Smooth muscle cell (in vitro differentiated cells): ENCODE results near the gene LCOR. TPM values are rescaled to one million over a fixed set of nuclear protein-coding genes. Genes with fewer than 3 reads are reported as not detected.

Experiments
- DNase-seq: peaks from one replicate; lab custom pipeline; 2025; ENCODE audit not compliant: unreplicated experiment; lab: John Stamatoyannopoulos, UW
- H2AFZ ChIP-seq: fragments of 200-600 bp; sonication (generic); 2 replicates; pipeline ENCODE4 v1.6.0; 2016; ENCODE audit warnings: antibody characterized with exemption, low read depth, mild to moderate bottlenecking
- H3F3A ChIP-seq: fragments of 200-600 bp; sonication (generic); 2 replicates; pipeline ENCODE4 v1.6.0; 2017; ENCODE audit warnings: antibody characterized with exemption, low read depth
- H3K27ac ChIP-seq: fragments of 200-600 bp; sonication (generic); 2 replicates; pipeline ENCODE4 v1.5.1; 2016; ENCODE audit warnings: low read depth, mild to moderate bottlenecking
- H3K27me3 ChIP-seq: fragments of 200-600 bp; sonication (generic); 2 replicates; pipeline ENCODE4 v1.6.1; 2016; ENCODE audit warnings: low read depth, mild to moderate bottlenecking
- H3K36me3 ChIP-seq: fragments of 200-600 bp; sonication (generic); 2 replicates; pipeline ENCODE4 v1.5.1; 2016; ENCODE audit warnings: low read depth
- H3K4me1 ChIP-seq: fragments of 200-600 bp; sonication (generic); 2 replicates; pipeline ENCODE4 v1.5.1; 2016; ENCODE audit warnings: low read depth
- H3K4me2 ChIP-seq: fragments of 200-600 bp; sonication (generic); 2 replicates; pipeline ENCODE4 v1.6.0; 2016; ENCODE audit warnings: mild to moderate bottlenecking
- H3K4me3 ChIP-seq: fragments of 200-600 bp; sonication (generic); 2 replicates; pipeline ENCODE4 v1.5.1; 2016; ENCODE audit warnings: mild to moderate bottlenecking
- H3K79me2 ChIP-seq: fragments of 200-600 bp; sonication (generic); 2 replicates; pipeline ENCODE4 v1.6.0; 2016; ENCODE audit warnings: low read depth, mild to moderate bottlenecking
- H3K9ac ChIP-seq: fragments of 200-600 bp; sonication (generic); 2 replicates; pipeline ENCODE4 v1.6.0; 2016; ENCODE audit warnings: low read depth
- H3K9me3 ChIP-seq: fragments of 200-600 bp; sonication (generic); replicated peaks from 2 replicates; pipeline ENCODE4 v1.5.1; 2016; ENCODE audit warnings: low read depth
- H4K20me1 ChIP-seq: fragments of 200-600 bp; sonication (generic); 2 replicates; pipeline ENCODE4 v1.6.0; 2016; ENCODE audit warnings: low read depth
- WGBS: methylation state at CpG from one replicate; pipeline ENCODE4 v1.1.7; 2016; ENCODE audit warnings: low lambda C conversion rate; 5-methylcytosine and 5-hydroxymethylcytosine counted together
- polyA plus RNA-seq: library from polyadenylated mRNA; unstranded; fragments of >200 nt; fragmentation: Nextera tagmentation; extraction: Ambion mirVana; gene quantifications from 2 replicates; pipeline ENCODE4 v1.2.1, GENCODE V29; 2016
- total RNA-seq: library from RNA; depleted of rRNA; stranded (reverse); fragments of >200 nt; gene quantifications from 2 replicates; pipeline ENCODE4 v1.2.3, GENCODE V29; 2014
- TF ChIP-seq, protein P1 (sequence below): fragments of 200-600 bp; sonication (generic); IDR thresholded peaks from 2 replicates; pipeline ENCODE4 v1.5.1; 2017; ENCODE audit warnings: borderline replicate concordance, mild to moderate bottlenecking, antibody characterized with exemption; ENCODE audit not compliant: insufficient read depth, poor library complexity, severe bottlenecking

Gene LCOR
- total and polyA plus RNA-seq, 2 experiments from 2014 or later, result 10.6 to 27.8 TPM

DNA sequence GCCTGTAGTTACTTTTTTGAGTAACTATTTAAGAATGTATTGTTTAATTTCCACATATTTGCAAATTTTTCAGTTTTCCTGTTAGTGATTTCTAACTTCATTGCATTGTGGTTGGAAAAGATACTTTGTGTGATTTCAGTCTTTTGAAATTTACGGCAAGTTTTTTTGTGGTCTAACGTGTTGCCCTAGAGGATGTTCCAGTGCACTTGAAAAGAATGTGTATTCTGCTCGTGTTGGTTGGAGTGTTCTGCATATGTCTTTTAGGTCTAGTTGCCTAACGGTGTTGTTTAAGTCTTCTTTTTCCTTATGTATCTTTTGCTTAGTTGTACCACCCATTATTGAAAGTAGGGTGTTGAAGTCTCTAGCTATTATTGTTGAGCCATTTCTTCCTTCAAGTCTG, 59.7 kb downstream of the LCOR start:
- Histone ChIP-seq H3K79me2 (peaks cover 92% of the 10 kb centered on the region), H3K27me3 (no peaks in the 10 kb centered on the region), H3K4me1 (peaks cover 3% of the 10 kb centered on the region), H3K27ac (no peak overlapping the region), H2AFZ (no peak overlapping the region), H4K20me1 (peaks cover 96% of the 10 kb centered on the region), H3K4me2 (no peak overlapping the region), H3K4me3 (no peak overlapping the region), H3K9me3 (no peaks in the 10 kb centered on the region), H3K9ac (no peak overlapping the region), H3F3A (no peaks in the 10 kb centered on the region), H3K36me3 (no peaks in the 10 kb centered on the region)
- DNase-seq, result no peak
- 88% methylated on average over 4 of the region's 4 CpGs for WGBS
- TF ChIP-seq, protein P1, sequence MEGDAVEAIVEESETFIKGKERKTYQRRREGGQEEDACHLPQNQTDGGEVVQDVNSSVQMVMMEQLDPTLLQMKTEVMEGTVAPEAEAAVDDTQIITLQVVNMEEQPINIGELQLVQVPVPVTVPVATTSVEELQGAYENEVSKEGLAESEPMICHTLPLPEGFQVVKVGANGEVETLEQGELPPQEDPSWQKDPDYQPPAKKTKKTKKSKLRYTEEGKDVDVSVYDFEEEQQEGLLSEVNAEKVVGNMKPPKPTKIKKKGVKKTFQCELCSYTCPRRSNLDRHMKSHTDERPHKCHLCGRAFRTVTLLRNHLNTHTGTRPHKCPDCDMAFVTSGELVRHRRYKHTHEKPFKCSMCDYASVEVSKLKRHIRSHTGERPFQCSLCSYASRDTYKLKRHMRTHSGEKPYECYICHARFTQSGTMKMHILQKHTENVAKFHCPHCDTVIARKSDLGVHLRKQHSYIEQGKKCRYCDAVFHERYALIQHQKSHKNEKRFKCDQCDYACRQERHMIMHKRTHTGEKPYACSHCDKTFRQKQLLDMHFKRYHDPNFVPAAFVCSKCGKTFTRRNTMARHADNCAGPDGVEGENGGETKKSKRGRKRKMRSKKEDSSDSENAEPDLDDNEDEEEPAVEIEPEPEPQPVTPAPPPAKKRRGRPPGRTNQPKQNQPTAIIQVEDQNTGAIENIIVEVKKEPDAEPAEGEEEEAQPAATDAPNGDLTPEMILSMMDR, result no peak

- DNase-seq, result no peak
Measured at GRCh38 chr10:96895662-96896424, 63.7 kb downstream of the LCOR start.

GRCh38 chr10:96896884-96897589, 64.9 kb downstream of the LCOR start:
- WGBS, result 79% methylated on average over 1 of the region's 1 CpG
- no peak overlapping the region for H2AFZ ChIP-seq
- no peaks in the 10 kb centered on the region for H3K27me3 ChIP-seq
- TF ChIP-seq, protein P1, result no peak
- H4K20me1 ChIP-seq, result peaks cover 97% of the 10 kb centered on the region
- no peak overlapping the region for H3K4me2 ChIP-seq
- no peak for DNase-seq
- no peaks in the 10 kb centered on the region for H3K9me3 ChIP-seq
- H3K4me1 ChIP-seq, result peaks cover 7% of the 10 kb centered on the region
- no peaks in the 10 kb centered on the region for H3F3A ChIP-seq
- no peaks in the 10 kb centered on the region for H3K36me3 ChIP-seq
- no peak overlapping the region for H3K27ac ChIP-seq
- no peak overlapping the region for H3K9ac ChIP-seq
- H3K4me3 ChIP-seq, result no peak overlapping the region
- peaks cover 96% of the 10 kb centered on the region for H3K79me2 ChIP-seq

More at GRCh38 chr10:96895662-96896424, 63.7 kb downstream of the LCOR start:
- H3K4me3 ChIP-seq, result no peak overlapping the region
- no peak overlapping the region for H3K9ac ChIP-seq
- 95% methylated on average over 6 of the region's 6 CpGs for WGBS
- peaks cover 7% of the 10 kb centered on the region for H3K4me1 ChIP-seq
- no peak overlapping the region for H2AFZ ChIP-seq
- peaks cover 95% of the 10 kb centered on the region for H3K79me2 ChIP-seq
- TF ChIP-seq, protein P1, result no peak
- H3K9me3 ChIP-seq, result no peaks in the 10 kb centered on the region
- H3K27ac ChIP-seq, result no peak overlapping the region
- no peak overlapping the region for H3K4me2 ChIP-seq
- no peaks in the 10 kb centered on the region for H3K36me3 ChIP-seq
- H3K27me3 ChIP-seq, result no peaks in the 10 kb centered on the region
- H4K20me1 ChIP-seq, result peaks cover 96% of the 10 kb centered on the region
- no peaks in the 10 kb centered on the region for H3F3A ChIP-seq
